ENCODE results near the gene SETD3.

SETD3 gene

GRCh38 chr14:99363051-99363450 is 117.6 kb downstream of the SETD3 start:
- no peak for TF ChIP-seq RAD21 (IDR thresholded peaks at IDR 0.05; ENCODE audit: low read depth)
- no peak for TF ChIP-seq CREB1 (IDR thresholded peaks at IDR 0.05; ENCODE audit: low read depth)
- TF ChIP-seq USF1 (IDR thresholded peaks at IDR 0.05), result no peak
- TF ChIP-seq TCF12 (IDR thresholded peaks at IDR 0.05; ENCODE audit: low read depth), result no peak
- no peak for TF ChIP-seq REST (IDR thresholded peaks at IDR 0.05; ENCODE audit: low read depth)
- TF ChIP-seq YY1 (IDR thresholded peaks at IDR 0.05; ENCODE audit: low read depth), result no peak
- no peak for TF ChIP-seq FOXM1 (IDR thresholded peaks at IDR 0.05; ENCODE audit: borderline replicate concordance, low read depth)
- TF ChIP-seq ZBTB7A (IDR thresholded peaks at IDR 0.05; ENCODE audit: low read depth), result no peak
- no peak for TF ChIP-seq TEAD4 (IDR thresholded peaks at IDR 0.05)

DNA sequence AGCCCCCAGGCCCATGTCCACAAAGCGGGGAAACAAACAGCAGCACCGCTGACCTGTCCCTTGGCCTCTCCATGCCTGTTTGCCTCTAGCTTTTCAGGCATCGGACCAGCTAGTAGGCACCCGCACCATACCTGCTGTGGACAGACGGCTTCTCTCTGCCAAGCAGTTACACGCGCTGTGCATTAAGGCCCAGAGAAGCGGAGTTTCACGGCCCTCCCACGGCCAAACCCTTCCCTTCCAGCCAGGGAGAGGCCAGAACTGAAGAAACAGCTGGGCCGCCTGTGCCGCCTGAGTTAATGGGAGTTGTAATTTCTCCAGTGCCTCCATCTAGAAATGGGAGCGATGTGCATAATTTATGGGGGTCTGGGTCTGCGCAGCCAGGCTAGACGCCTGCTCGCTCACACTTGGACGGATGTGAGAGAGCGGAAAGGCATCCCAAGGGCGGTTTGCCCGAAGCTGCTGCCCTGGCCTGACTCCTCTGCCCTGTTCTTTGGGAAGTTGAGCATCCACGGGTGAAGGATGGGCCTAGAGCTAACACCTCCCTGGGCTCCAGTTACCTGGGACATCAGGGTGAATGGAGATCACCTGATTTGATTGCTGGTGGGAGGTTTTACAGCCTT is 119.0 kb downstream of the SETD3 start:
- no peak for TF ChIP-seq TCF12 (IDR thresholded peaks at IDR 0.05; ENCODE audit: low read depth)
- TF ChIP-seq TEAD4 (IDR thresholded peaks at IDR 0.05), result no peak
- TF ChIP-seq NFIC (IDR thresholded peaks at IDR 0.05), result no peak
- TF ChIP-seq CREB1 (IDR thresholded peaks at IDR 0.05; ENCODE audit: low read depth), result no peak
- TF ChIP-seq TAF1 (IDR thresholded peaks at IDR 0.05; ENCODE audit: low read depth), result no peak

DNA sequence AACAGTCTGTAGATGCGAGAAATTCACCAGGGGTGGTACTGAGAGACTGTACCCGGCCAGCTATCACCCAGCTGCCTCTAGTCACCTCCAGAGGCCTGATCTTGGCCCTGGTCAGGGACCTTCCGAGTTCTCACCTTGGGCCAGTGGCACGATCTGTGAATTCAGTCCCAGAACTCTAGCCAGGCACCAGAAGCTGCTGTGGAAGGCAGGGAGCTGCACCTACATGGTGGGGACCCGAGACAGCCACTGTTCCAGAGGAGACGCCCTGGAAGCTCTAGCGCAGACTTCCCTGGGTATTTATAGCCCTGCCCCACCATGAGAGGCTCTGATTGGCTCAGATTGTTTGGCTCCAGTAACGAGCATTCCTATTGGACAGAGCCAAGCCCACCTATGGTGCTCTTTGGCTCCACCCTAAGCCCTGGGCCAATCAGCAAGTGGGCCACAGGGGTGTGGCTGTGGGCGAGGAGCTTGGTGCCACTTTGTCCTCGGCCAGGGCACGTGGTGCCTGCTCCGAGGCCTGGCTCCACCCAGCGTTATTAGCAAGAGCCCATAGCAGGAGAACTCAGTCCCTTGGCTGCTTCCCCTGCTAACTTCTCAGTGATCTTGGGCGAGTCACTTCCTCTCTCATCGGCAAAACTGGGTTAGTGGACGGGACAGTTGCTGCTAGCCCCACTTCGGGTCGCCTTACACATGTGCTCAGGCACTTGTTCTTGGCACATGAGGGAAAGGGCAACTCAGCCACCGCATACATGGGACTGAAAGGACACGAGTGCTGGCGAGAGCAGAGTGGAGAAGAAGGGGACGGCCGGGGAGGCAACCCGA is 119.7 kb downstream of the SETD3 start:
- TF ChIP-seq, protein P1, sequence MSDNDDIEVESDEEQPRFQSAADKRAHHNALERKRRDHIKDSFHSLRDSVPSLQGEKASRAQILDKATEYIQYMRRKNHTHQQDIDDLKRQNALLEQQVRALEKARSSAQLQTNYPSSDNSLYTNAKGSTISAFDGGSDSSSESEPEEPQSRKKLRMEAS (IDR thresholded peaks at IDR 0.05), result no peak
- TF ChIP-seq EGR1 (IDR thresholded peaks at IDR 0.05) (no peak), RAD21 (IDR thresholded peaks at IDR 0.05; ENCODE audit: low read depth) (no peak), TAF1 (IDR thresholded peaks at IDR 0.05; ENCODE audit: low read depth) (no peak), CEBPB (IDR thresholded peaks at IDR 0.05) (no peak), ZBTB7A (IDR thresholded peaks at IDR 0.05; ENCODE audit: low read depth) (no peak), CREB1 (IDR thresholded peaks at IDR 0.05; ENCODE audit: low read depth) (no peak), REST (IDR thresholded peaks at IDR 0.05; ENCODE audit: low read depth) (no peak), TEAD4 (IDR thresholded peaks at IDR 0.05) (no peak), EP300 (IDR thresholded peaks at IDR 0.05; ENCODE audit: borderline replicate concordance) (no peak)

DNA sequence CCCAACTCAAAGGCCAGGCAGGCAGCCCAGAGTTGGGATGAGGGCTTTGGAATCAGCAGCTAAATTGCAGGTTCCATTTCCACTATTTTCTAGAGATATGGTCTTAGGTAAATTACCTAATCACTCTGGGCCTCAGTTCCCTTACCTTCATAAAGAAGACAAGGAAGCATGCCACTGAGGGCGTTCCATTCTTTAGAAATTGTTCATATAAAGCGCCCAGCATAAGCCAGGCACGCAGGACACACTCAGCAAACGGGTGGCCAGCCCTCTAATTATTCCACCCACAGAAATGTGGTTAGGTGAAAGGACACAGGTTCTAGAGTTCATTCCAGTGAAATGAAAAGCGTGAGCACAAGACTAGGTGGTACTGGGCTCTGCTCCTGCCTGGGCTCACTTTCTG is 120.8 kb downstream of the SETD3 start:
- TF ChIP-seq TCF12 (IDR thresholded peaks at IDR 0.05; ENCODE audit: low read depth) (no peak), ZBTB7A (IDR thresholded peaks at IDR 0.05; ENCODE audit: low read depth) (no peak), RAD21 (IDR thresholded peaks at IDR 0.05; ENCODE audit: low read depth) (no peak), REST (IDR thresholded peaks at IDR 0.05; ENCODE audit: low read depth) (no peak)

DNA sequence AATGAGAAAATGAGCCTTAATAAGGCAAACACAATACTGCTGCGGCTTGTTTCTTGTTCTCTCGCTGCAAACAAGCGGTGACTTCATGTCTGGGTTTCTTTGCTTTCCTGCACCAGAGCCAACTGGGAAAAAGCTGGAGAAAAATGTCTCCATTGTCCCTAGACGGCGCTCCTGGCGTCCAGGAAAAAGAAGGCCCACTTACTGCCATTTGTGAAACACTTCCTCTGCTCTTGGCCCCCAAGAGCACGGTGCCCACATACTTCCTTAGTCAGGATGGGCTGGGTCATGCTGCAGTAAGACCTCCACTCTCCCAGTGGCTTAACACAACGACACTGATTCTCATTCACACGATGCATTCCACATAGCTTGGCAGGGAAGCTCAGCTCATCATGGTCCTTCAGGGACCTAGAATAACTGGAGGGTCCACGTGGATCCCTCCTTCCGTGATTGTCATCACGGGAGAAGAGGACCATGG is 122.7 kb downstream of the SETD3 start:
- TF ChIP-seq TCF12 (IDR thresholded peaks at IDR 0.05; ENCODE audit: low read depth) (no peak), CREB1 (IDR thresholded peaks at IDR 0.05; ENCODE audit: low read depth) (no peak), ZBTB7A (IDR thresholded peaks at IDR 0.05; ENCODE audit: low read depth) (no peak), EP300 (IDR thresholded peaks at IDR 0.05; ENCODE audit: borderline replicate concordance) (no peak), CEBPB (IDR thresholded peaks at IDR 0.05) (no peak), USF1 (IDR thresholded peaks at IDR 0.05) (no peak), FOXM1 (IDR thresholded peaks at IDR 0.05; ENCODE audit: borderline replicate concordance, low read depth) (no peak), REST (IDR thresholded peaks at IDR 0.05; ENCODE audit: low read depth) (no peak), TAF1 (IDR thresholded peaks at IDR 0.05; ENCODE audit: low read depth) (no peak), EGR1 (IDR thresholded peaks at IDR 0.05) (no peak), TEAD4 (IDR thresholded peaks at IDR 0.05) (no peak), RAD21 (IDR thresholded peaks at IDR 0.05; ENCODE audit: low read depth) (no peak)
- TF ChIP-seq, protein P1 (IDR thresholded peaks at IDR 0.05), result no peak

Measured in Ishikawa (cell line).